HCT116 (cell line): Measurements from ENCODE around the gene GCNT1.

ENCODE experiments used
- EZH2 ChIP-seq: fragments of 200-600 bp; sonication (generic); IDR thresholded peaks from 2 replicates; pipeline ENCODE4 v1.6.1; 2017; ENCODE audit warnings: antibody characterized with exemption, mixed run types
- EZH2phosphoT487 ChIP-seq: fragments of 200-600 bp; IDR thresholded peaks from 2 replicates; pipeline ENCODE4 v1.6.1; 2018; ENCODE audit warnings: antibody characterized with exemption, borderline replicate concordance
- POLR2A ChIP-seq: IDR thresholded peaks from 2 replicates; pipeline ENCODE4 v1.7.0; 2011; ENCODE audit warnings: borderline replicate concordance; ENCODE audit not compliant: insufficient read depth, insufficient read length; ENCODE audit errors: extremely low read depth
- POLR2AphosphoS5 ChIP-seq: IDR thresholded peaks from 2 replicates; pipeline ENCODE4 v1.6.1; 2011; ENCODE audit warnings: mild to moderate bottlenecking, low read depth, low read length, moderate library complexity
- RAD21 ChIP-seq: IDR thresholded peaks from 2 replicates; pipeline ENCODE4 v1.6.1; 2012; ENCODE audit warnings: low read depth, mild to moderate bottlenecking
- SP1 ChIP-seq: IDR thresholded peaks from 2 replicates; pipeline ENCODE4 v1.6.1; 2012; ENCODE audit warnings: low read depth
- TCF7L2 ChIP-seq: IDR thresholded peaks from 2 replicates; pipeline ENCODE4 v1.7.0; 2011; ENCODE audit warnings: borderline replicate concordance, inconsistent platforms; ENCODE audit not compliant: insufficient read depth, insufficient read length; ENCODE audit errors: extremely low read depth
- TF ChIP-seq, protein P1 (sequence below), 3 experiments: fragments of 200-600 bp in 1 of 3; sonication (generic) in 1 of 3; IDR thresholded peaks in 2 of 3; conservative IDR thresholded peaks in 1 of 3; 2 replicates each; pipeline ENCODE4 v1.5.1; 2012 to 2017; ENCODE audit warnings: low read depth in 2 of 3, low read length in 2 of 3, antibody characterized with exemption in 1 of 3, borderline replicate concordance in 1 of 3, control low read depth in 1 of 3, mild to moderate bottlenecking in 1 of 3, mixed read lengths in 1 of 3, mixed run types in 1 of 3, moderate library complexity in 1 of 3; ENCODE audit not compliant: insufficient read depth in 1 of 3
- TF ChIP-seq, protein P2 (sequence below): IDR thresholded peaks from 2 replicates; pipeline ENCODE4 v1.6.1; 2012; ENCODE audit warnings: low read depth

GRCh38 chr9:76458903-76459693 is at the start of gene GCNT1:
- TF ChIP-seq EZH2phosphoT487 (no peak), SP1 (peak; percentile 64), EZH2 (no peak), POLR2AphosphoS5 (peak; percentile 92), POLR2A (no peak), RAD21 (peak; percentile 54; the same call in 1 of the 2 replicates), TCF7L2 (no peak)
- TF ChIP-seq, protein P1, sequence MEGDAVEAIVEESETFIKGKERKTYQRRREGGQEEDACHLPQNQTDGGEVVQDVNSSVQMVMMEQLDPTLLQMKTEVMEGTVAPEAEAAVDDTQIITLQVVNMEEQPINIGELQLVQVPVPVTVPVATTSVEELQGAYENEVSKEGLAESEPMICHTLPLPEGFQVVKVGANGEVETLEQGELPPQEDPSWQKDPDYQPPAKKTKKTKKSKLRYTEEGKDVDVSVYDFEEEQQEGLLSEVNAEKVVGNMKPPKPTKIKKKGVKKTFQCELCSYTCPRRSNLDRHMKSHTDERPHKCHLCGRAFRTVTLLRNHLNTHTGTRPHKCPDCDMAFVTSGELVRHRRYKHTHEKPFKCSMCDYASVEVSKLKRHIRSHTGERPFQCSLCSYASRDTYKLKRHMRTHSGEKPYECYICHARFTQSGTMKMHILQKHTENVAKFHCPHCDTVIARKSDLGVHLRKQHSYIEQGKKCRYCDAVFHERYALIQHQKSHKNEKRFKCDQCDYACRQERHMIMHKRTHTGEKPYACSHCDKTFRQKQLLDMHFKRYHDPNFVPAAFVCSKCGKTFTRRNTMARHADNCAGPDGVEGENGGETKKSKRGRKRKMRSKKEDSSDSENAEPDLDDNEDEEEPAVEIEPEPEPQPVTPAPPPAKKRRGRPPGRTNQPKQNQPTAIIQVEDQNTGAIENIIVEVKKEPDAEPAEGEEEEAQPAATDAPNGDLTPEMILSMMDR (IDR thresholded peaks at IDR 0.05 in 2 of 3, conservative IDR thresholded peaks at IDR 0.05 in 1 of 3; ENCODE audit: borderline replicate concordance in 1 of 3, insufficient read depth in 1 of 3, low read depth in 2 of 3, low read length in 2 of 3), result peak; percentile 37 to 40 (median 39); a peak in 2 of 6 replicates
- TF ChIP-seq, protein P2, sequence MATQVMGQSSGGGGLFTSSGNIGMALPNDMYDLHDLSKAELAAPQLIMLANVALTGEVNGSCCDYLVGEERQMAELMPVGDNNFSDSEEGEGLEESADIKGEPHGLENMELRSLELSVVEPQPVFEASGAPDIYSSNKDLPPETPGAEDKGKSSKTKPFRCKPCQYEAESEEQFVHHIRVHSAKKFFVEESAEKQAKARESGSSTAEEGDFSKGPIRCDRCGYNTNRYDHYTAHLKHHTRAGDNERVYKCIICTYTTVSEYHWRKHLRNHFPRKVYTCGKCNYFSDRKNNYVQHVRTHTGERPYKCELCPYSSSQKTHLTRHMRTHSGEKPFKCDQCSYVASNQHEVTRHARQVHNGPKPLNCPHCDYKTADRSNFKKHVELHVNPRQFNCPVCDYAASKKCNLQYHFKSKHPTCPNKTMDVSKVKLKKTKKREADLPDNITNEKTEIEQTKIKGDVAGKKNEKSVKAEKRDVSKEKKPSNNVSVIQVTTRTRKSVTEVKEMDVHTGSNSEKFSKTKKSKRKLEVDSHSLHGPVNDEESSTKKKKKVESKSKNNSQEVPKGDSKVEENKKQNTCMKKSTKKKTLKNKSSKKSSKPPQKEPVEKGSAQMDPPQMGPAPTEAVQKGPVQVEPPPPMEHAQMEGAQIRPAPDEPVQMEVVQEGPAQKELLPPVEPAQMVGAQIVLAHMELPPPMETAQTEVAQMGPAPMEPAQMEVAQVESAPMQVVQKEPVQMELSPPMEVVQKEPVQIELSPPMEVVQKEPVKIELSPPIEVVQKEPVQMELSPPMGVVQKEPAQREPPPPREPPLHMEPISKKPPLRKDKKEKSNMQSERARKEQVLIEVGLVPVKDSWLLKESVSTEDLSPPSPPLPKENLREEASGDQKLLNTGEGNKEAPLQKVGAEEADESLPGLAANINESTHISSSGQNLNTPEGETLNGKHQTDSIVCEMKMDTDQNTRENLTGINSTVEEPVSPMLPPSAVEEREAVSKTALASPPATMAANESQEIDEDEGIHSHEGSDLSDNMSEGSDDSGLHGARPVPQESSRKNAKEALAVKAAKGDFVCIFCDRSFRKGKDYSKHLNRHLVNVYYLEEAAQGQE, result no peak
